Psoas muscle (tissue), 8 donors: Measurements from ENCODE around the gene MSX1. TPM values are rescaled to one million over a fixed set of nuclear protein-coding genes. Genes with fewer than 3 reads are reported as not detected.

Experiments
- ATAC-seq, 4 donors: fragments of 200-7000 bp; cut with Tn5 transposase; one replicate each; pipeline ENCODE4 v1.9.1; 2020; ENCODE audit warnings: moderate library complexity in 3 of 4, mild to moderate bottlenecking in 2 of 4
- DNase-seq, 2 donors: peaks; one replicate each; pipeline ENCODE4 v3.0.0-alpha.2; 2020
- H3K27ac ChIP-seq: fragments of 200-600 bp; one replicate; pipeline ENCODE4 v1.8.0; 2022
- H3K27me3 ChIP-seq, 3 donors: fragments of 200-600 bp in 1 of 3; one replicate each; pipeline versions ENCODE4 v1.6.1 to v1.8.0; 2013 to 2022; ENCODE audit warnings: low read length in 2 of 3, mild to moderate bottlenecking in 2 of 3, moderate library complexity in 1 of 3; ENCODE audit not compliant: insufficient read depth in 3 of 3
- H3K36me3 ChIP-seq, 2 donors: fragments of 200-600 bp in 1 of 2; one replicate each; pipeline versions ENCODE4 v1.6.1 to v1.8.0; 2013 to 2022; ENCODE audit warnings: low read depth in 1 of 2, mild to moderate bottlenecking in 1 of 2, moderate library complexity in 1 of 2; ENCODE audit not compliant: insufficient read depth in 1 of 2
- H3K4me1 ChIP-seq: fragments of 200-600 bp; one replicate; pipeline ENCODE4 v1.8.0; 2022
- H3K4me3 ChIP-seq: fragments of 200-600 bp; one replicate; pipeline ENCODE4 v1.8.0; 2022; ENCODE audit warnings: mild to moderate bottlenecking
- H3K9me3 ChIP-seq: fragments of 200-600 bp; one replicate; pipeline ENCODE4 v1.8.0; 2022
- whole genome bisulfite sequencing, 3 donors: extraction: QIAGEN DNeasy Blood & Tissue Kit; methylation state at CpG; one replicate each; pipeline versions ENCODE4 v1.1.6 to v1.1.7; 2013; 5-methylcytosine and 5-hydroxymethylcytosine counted together
- intact Hi-C, 2 donors: fragments of 100-400 bp; cut with DNase I; formaldehyde crosslinking; loops; one replicate each; pipeline versions ENCODE4 v1.11.0 to v1.14.2; 2022
- polyA plus RNA-seq, 3 donors: library from polyadenylated mRNA; stranded (reverse); fragments of 200-250 nt; gene quantifications; one replicate each; pipeline ENCODE4 v1.2.3, GENCODE V29; 2013
- total RNA-seq, 4 donors: library from RNA; stranded (reverse); fragmentation: NEBNext Ultra II Directional in 2 of 4; extraction: Animal tissue kit (Norgen Biotek cat#: 25700) in 2 of 4; gene quantifications; one replicate each; pipeline versions ENCODE4 v1.2.1 to v1.2.4, GENCODE V29; 2021 to 2023
- TF ChIP-seq, protein P1 (sequence below): fragments of 200-600 bp; IDR thresholded peaks from one replicate; pipeline ENCODE4 v1.8.0; 2022; ENCODE audit warnings: antibody characterized with exemption
- donor health status: healthy with polysubstance abuse.
- donor health status: DM: no; HTN: no; CAD: no; lungs with moderate emphysema.
- donor health status: Bipolar disorder and iron deficiency.
- donor health status: healthy.
- donor health status: DM: yes; HTN: yes; CAD: no.
- donor health status: DM: no; HTN: no; CAD: no.
- donor health status: DM: no; HTN: no; CAD: no.
- donor health status: DM: yes; HTN: yes; CAD: no.

MSX1 gene
- total and polyA plus RNA-seq, 7 donors, result 1.1 to 3.7 (median 1.7) TPM

DNA sequence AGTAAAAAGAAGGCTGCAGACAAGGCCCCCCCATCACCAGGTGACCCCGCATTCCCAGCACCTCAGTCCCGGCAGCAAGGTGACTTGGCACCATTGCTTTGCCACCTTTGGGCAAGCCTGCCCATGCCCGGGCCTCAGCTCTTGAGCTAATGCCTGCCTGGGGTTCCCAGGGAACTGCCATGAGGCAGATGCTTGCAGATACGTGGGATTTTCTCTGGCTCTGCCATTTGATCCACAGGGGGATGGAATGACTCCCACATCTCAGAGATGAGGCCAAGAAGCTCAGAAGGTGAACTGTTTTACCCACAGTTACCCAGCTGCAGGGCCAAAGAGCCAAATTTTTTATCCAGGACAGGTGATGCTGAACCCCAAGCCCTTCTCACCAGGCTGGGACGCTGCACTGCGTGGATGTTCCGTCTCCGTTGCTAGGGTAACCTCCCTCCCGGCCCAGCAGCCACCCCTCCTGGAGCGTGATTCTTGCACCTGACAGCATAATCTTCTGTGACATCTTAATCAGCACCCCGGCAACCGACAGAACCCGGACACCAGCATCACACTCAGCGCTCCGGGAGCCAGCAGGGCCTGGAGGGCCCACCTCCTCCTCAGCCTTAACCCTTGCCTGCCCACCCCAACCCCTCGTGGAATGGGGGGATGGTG is 15.7 kb upstream of the MSX1 start:
- DNase-seq (peak in 1 of 2 donors; percentile 15), ATAC-seq (no peak)
- intact Hi-C loops, result no loop called here
- Histone ChIP-seq H3K27me3 (peaks cover 0 to 70% (median 10%) of the 10 kb centered on the region in 3 donors), H3K4me1 (no peaks in the 10 kb centered on the region), H3K36me3 (no peaks in the 10 kb centered on the region), H3K27ac (no peak overlapping the region), H3K9me3 (no peaks in the 10 kb centered on the region), H3K4me3 (no peak overlapping the region)
- TF ChIP-seq, protein P1, sequence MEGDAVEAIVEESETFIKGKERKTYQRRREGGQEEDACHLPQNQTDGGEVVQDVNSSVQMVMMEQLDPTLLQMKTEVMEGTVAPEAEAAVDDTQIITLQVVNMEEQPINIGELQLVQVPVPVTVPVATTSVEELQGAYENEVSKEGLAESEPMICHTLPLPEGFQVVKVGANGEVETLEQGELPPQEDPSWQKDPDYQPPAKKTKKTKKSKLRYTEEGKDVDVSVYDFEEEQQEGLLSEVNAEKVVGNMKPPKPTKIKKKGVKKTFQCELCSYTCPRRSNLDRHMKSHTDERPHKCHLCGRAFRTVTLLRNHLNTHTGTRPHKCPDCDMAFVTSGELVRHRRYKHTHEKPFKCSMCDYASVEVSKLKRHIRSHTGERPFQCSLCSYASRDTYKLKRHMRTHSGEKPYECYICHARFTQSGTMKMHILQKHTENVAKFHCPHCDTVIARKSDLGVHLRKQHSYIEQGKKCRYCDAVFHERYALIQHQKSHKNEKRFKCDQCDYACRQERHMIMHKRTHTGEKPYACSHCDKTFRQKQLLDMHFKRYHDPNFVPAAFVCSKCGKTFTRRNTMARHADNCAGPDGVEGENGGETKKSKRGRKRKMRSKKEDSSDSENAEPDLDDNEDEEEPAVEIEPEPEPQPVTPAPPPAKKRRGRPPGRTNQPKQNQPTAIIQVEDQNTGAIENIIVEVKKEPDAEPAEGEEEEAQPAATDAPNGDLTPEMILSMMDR, result no peak
- WGBS, 3 donors, result 22 to 26% (median 22%) methylated on average over 16 of the region's 16 CpGs

DNA sequence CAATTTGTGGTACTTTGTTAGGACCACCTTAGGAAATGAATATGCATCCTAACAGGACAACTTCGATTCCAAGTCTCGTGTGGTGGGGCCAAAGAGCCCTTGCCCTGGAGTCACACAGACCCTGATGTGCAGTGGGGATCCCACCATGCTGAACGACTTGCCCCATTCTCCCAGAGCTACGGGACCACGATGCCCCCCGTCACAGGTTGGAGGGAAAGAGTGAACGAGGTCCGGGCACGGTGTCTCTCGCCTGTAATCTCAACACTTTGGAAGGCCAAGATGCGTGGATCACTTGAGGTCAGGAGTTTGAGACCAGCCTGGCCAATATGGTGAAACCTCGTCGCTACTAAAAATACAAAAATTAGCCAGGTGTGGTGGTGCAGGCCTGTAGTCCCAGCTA is 14.4 kb upstream of the MSX1 start:
- Histone ChIP-seq H3K4me3 (no peak overlapping the region), H3K27me3 (peaks cover 0 to 81% (median 15%) of the 10 kb centered on the region in 3 donors), H3K27ac (no peak overlapping the region), H3K9me3 (no peaks in the 10 kb centered on the region), H3K36me3 (no peaks in the 10 kb centered on the region), H3K4me1 (no peaks in the 10 kb centered on the region)
- 84 to 91% (median 90%) methylated on average over 13 of the region's 13 CpGs for WGBS, 3 donors
- no peak for ATAC-seq
- intact Hi-C loops, result no loop called here
- TF ChIP-seq, protein P1, result no peak
- peak in 1 of 2 donors; percentile 6 for DNase-seq

DNA sequence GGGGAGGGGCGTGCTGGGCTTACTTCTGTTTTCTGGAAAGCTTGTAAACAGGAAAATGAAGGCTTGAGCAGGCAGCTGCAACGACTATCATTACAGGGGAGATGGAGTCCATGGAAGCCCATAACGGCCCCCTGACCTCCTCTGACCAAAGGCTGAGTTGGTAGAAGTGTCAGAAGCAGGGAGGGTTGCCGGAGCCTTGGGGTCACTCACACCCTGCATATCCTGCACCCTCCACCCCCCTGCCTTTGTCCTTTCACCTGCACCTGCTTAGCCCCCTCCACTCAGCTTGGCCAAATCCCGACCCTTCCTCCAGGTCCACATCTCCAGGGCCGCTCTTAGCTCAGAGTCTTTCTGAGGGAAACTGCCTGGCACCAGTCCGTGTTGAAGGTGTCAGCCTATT is 12.5 kb upstream of the MSX1 start:
- TF ChIP-seq, protein P1, result no peak
- Histone ChIP-seq H3K27ac (no peak overlapping the region), H3K36me3 (no peaks in the 10 kb centered on the region), H3K27me3 (peaks cover 0 to 88% (median 28%) of the 10 kb centered on the region in 3 donors), H3K4me1 (no peaks in the 10 kb centered on the region), H3K9me3 (no peaks in the 10 kb centered on the region), H3K4me3 (no peak overlapping the region)
- intact Hi-C loops, result no loop called here
- 44 to 56% (median 50%) methylated on average over 7 of the region's 7 CpGs for WGBS, 3 donors
- no peak for ATAC-seq
- DNase-seq, result peak in 1 of 2 donors; percentile 15

DNA sequence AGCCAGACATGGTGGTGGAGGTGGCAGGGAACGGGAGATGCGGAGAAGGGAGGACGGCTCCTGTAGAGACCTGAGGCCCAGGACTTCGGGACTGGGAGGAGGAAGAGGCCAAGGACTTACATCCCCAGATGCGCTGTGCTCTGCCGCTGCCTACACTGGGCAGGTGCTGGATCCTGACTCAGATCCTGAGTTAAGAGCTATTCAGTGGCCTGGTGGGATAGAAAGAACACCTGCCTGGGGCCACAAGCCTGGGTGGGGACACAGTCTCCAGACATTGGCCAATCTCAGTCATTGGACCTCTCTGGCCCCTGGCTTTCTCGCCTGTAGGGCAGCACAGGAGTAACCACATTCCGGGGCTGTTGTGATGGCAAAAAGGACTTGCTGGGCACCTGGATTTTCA is 10.9 kb upstream of the MSX1 start:
- peak in 1 of 2 donors; percentile 32 for DNase-seq
- intact Hi-C loops, result no loop called here
- Histone ChIP-seq H3K36me3 (no peaks in the 10 kb centered on the region), H3K4me1 (peaks cover 4% of the 10 kb centered on the region), H3K9me3 (no peaks in the 10 kb centered on the region), H3K4me3 (no peak overlapping the region), H3K27ac (no peak overlapping the region), H3K27me3 (peaks cover 0 to 91% (median 33%) of the 10 kb centered on the region in 3 donors)
- no peak for ATAC-seq
- 81 to 94% (median 86%) methylated on average over 8 of the region's 8 CpGs for WGBS, 3 donors
- TF ChIP-seq, protein P1, result no peak

DNA sequence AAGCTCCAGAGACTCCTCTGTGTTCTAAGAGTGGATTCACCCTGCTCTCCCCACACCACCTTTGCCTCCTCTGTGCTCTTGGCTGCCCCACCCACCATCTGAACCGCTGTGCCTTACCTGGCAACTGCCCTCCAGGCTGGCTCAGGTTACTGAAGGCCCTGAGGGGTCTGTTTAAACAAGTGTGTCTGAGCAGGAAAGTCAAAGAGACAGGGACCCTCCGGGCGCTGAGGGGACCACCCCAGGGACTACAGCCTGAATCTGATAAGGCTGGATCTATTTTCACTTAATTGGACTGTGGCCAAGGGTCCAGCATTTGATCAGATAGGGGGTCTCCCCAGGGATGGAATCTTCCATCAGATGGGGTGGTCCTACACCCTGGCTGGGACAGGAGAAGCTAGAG is 10.4 kb upstream of the MSX1 start:
- ATAC-seq, result no peak
- peaks cover 4% of the 10 kb centered on the region for H3K4me1 ChIP-seq
- 32 to 42% (median 40%) methylated on average over 3 of the region's 3 CpGs for WGBS, 3 donors
- H3K4me3 ChIP-seq, result no peak overlapping the region
- intact Hi-C loops, result no loop called here
- DNase-seq, result peak in 1 of 2 donors; percentile 18
- no peaks in the 10 kb centered on the region for H3K36me3 ChIP-seq
- H3K9me3 ChIP-seq, result no peaks in the 10 kb centered on the region
- no peak overlapping the region for H3K27ac ChIP-seq
- peaks cover 0 to 91% (median 34%) of the 10 kb centered on the region in 3 donors for H3K27me3 ChIP-seq
- TF ChIP-seq, protein P1, result no peak
